ENCODE data around the gene DSCAM. TPM values are rescaled to one million over a fixed set of nuclear protein-coding genes. Genes with fewer than 3 reads are reported as not detected.

The DSCAM gene
- total RNA-seq, 1 experiment from 2014 or later, result 0.33 TPM

GRCh38 chr21:40395732-40396131 is 451.2 kb downstream of the DSCAM start:
- ChIA-PET CTCF (no interaction called here), POLR2A (no interaction called here)
- Mint-ChIP-seq H3K4me1 (ENCODE audit: insufficient read depth, unreplicated experiment) (no peaks in the 10 kb centered on the region), H3K4me3 (ENCODE audit: unreplicated experiment) (no peak overlapping the region), H3K9me3 (ENCODE audit: unreplicated experiment) (peaks cover 16% of the 10 kb centered on the region), H3K36me3 (ENCODE audit: insufficient read depth, unreplicated experiment) (no peaks in the 10 kb centered on the region), H3K27ac (ENCODE audit: low read depth, unreplicated experiment) (no peak overlapping the region), H3K27me3 (ENCODE audit: insufficient read depth, unreplicated experiment) (no peaks in the 10 kb centered on the region)
- TF ChIP-seq CTCF (IDR thresholded peaks at IDR 0.05; ENCODE audit: unreplicated experiment), result no peak
- intact Hi-C loops (cut with micrococcal nuclease), result no loop called here
- no TSS peak for BruUV-seq (replicated peaks)
- no peak for DNase-seq (ENCODE audit: unreplicated experiment)

GRCh38 chr21:40393066-40393465 is 453.9 kb downstream of the DSCAM start:
- BruUV-seq (replicated peaks), result no TSS peak
- no peak for DNase-seq (ENCODE audit: unreplicated experiment)
- H3K36me3 Mint-ChIP-seq (ENCODE audit: insufficient read depth, unreplicated experiment), result no peaks in the 10 kb centered on the region
- H3K4me1 Mint-ChIP-seq (ENCODE audit: insufficient read depth, unreplicated experiment), result no peaks in the 10 kb centered on the region
- no peak overlapping the region for H3K4me3 Mint-ChIP-seq (ENCODE audit: unreplicated experiment)
- CTCF ChIA-PET, result interaction anchor here (0.6 to 1.5 kb wide), 4 partner anchors 88 to 874 kb away, joined by 3 to 6 read pairs (median 3); no protein-coding TSS in a partner anchor
- POLR2A ChIA-PET, result no interaction called here
- H3K27me3 Mint-ChIP-seq (ENCODE audit: insufficient read depth, unreplicated experiment), result no peaks in the 10 kb centered on the region
- H3K27ac Mint-ChIP-seq (ENCODE audit: low read depth, unreplicated experiment), result no peak overlapping the region
- peaks cover 16% of the 10 kb centered on the region for H3K9me3 Mint-ChIP-seq (ENCODE audit: unreplicated experiment)
- TF ChIP-seq CTCF (IDR thresholded peaks at IDR 0.05; ENCODE audit: unreplicated experiment), result no peak
- intact Hi-C loops (cut with micrococcal nuclease), result no loop called here

GRCh38 chr21:40388046-40388445 is 458.9 kb downstream of the DSCAM start:
- Mint-ChIP-seq H3K36me3 (ENCODE audit: insufficient read depth, unreplicated experiment) (no peaks in the 10 kb centered on the region), H3K9me3 (ENCODE audit: unreplicated experiment) (no peaks in the 10 kb centered on the region), H3K27me3 (ENCODE audit: insufficient read depth, unreplicated experiment) (no peaks in the 10 kb centered on the region), H3K4me3 (ENCODE audit: unreplicated experiment) (no peak overlapping the region), H3K4me1 (ENCODE audit: insufficient read depth, unreplicated experiment) (no peaks in the 10 kb centered on the region), H3K27ac (ENCODE audit: low read depth, unreplicated experiment) (no peak overlapping the region)
- ChIA-PET POLR2A (no interaction called here), CTCF (interaction anchor here (0.7 to 3.7 kb wide), 3 partner anchors 11 to 1103 kb away, joined by 3 to 14 read pairs (median 12); no protein-coding TSS in a partner anchor)
- intact Hi-C loops (cut with micrococcal nuclease), result loop anchor here (5.0 kb wide), 1 partner anchor 601 kb away; no protein-coding TSS in a partner anchor
- no peak for DNase-seq (ENCODE audit: unreplicated experiment)
- TF ChIP-seq CTCF (IDR thresholded peaks at IDR 0.05; ENCODE audit: unreplicated experiment), result no peak
- no TSS peak for BruUV-seq (replicated peaks)

GRCh38 chr21:40386981-40387747 is 459.8 kb downstream of the DSCAM start:
- no peak for DNase-seq (ENCODE audit: unreplicated experiment)
- Mint-ChIP-seq H3K36me3 (ENCODE audit: insufficient read depth, unreplicated experiment) (no peaks in the 10 kb centered on the region), H3K4me3 (ENCODE audit: unreplicated experiment) (no peak overlapping the region), H3K9me3 (ENCODE audit: unreplicated experiment) (no peaks in the 10 kb centered on the region), H3K27me3 (ENCODE audit: insufficient read depth, unreplicated experiment) (no peaks in the 10 kb centered on the region), H3K4me1 (ENCODE audit: insufficient read depth, unreplicated experiment) (no peaks in the 10 kb centered on the region), H3K27ac (ENCODE audit: low read depth, unreplicated experiment) (no peak overlapping the region)
- intact Hi-C loops (cut with micrococcal nuclease), result loop anchor here (1.0 to 5.0 kb wide), 2 partner anchors 243 to 600 kb away; no protein-coding TSS in a partner anchor
- no TSS peak for BruUV-seq (replicated peaks)
- CTCF ChIA-PET, result interaction anchor here (0.5 to 3.7 kb wide), 24 partner anchors 10 to 1341 kb away, joined by 3 to 24 read pairs (median 4); no protein-coding TSS in a partner anchor
- no peak for TF ChIP-seq CTCF (IDR thresholded peaks at IDR 0.05; ENCODE audit: unreplicated experiment)
- POLR2A ChIA-PET, result interaction anchor here (0.6 kb wide), 1 partner anchor 171 kb away, joined by 3 read pairs; no protein-coding TSS in a partner anchor

Measured in MCF 10A (cell line).